Measurements from ENCODE around the gene OTUD1.

DNA sequence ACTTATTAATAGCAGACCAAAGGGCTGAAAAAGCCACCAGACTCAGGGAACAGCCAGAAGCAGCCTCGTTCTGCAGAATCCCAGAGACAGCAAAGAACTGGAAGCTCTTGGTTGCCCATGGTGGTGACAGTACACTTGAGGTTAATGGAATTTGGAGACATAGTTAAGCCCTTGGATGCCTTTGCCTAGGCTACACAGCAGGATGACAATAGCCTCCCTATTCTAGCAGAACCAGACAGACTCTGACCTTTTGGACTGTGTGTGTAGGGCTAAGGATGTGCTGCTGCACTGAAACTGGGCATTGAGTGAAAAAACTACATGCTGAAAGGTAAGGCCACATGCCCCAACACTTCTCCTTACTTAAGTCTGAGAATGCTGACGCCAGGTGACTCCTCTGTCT is 22.7 kb downstream of the OTUD1 start:
- TF ChIP-seq, protein P1, sequence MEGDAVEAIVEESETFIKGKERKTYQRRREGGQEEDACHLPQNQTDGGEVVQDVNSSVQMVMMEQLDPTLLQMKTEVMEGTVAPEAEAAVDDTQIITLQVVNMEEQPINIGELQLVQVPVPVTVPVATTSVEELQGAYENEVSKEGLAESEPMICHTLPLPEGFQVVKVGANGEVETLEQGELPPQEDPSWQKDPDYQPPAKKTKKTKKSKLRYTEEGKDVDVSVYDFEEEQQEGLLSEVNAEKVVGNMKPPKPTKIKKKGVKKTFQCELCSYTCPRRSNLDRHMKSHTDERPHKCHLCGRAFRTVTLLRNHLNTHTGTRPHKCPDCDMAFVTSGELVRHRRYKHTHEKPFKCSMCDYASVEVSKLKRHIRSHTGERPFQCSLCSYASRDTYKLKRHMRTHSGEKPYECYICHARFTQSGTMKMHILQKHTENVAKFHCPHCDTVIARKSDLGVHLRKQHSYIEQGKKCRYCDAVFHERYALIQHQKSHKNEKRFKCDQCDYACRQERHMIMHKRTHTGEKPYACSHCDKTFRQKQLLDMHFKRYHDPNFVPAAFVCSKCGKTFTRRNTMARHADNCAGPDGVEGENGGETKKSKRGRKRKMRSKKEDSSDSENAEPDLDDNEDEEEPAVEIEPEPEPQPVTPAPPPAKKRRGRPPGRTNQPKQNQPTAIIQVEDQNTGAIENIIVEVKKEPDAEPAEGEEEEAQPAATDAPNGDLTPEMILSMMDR (IDR thresholded peaks at IDR 0.05) = no peak
- no peak for TF ChIP-seq POLR2A (IDR thresholded peaks at IDR 0.05)

Data from uterus (tissue), 2 donors.